ENCODE results near the gene ERMAP.
A peak's percentile ranks its signal among the peaks of the same experiment; 100 is the strongest.
"Not testable (repeated sequence)": the region's sequence is repeated elsewhere in the genome, so short reads cannot be mapped to it uniquely, and the experiment has no call there.

The ERMAP gene

GRCh38 chr1:42845866-42846256 lies 28.9 kb downstream of the ERMAP start:
- no peak for DNase-seq (ENCODE audit: low read depth)

- DNase-seq (ENCODE audit: low read depth): peak; percentile 98
Observed at GRCh38 chr1:42846257-42847110, 29.6 kb downstream of the ERMAP start, which contains the start of gene ZNF691. Gene ZNF691, plus strand, starts transcription at chr1:42846613. Its CDS starts 3,046 bp downstream, at chr1:42849659.

- no peak for DNase-seq (ENCODE audit: low read depth)
Observed at GRCh38 chr1:42847111-42847595, 30.2 kb downstream of the ERMAP start.

GRCh38 chr1:42847721-42848460 lies 31.0 kb downstream of the ERMAP start:
- no peak for DNase-seq (ENCODE audit: low read depth)

- DNase-seq (ENCODE audit: low read depth): peak; percentile 38
Observed at GRCh38 chr1:42848823-42849537, 32.1 kb downstream of the ERMAP start.

- DNase-seq (ENCODE audit: low read depth): no peak
Observed at GRCh38 chr1:42849944-42850343, 33.0 kb downstream of the ERMAP start.

GRCh38 chr1:42851420-42851819 lies 34.5 kb downstream of the ERMAP start:
- no peak for DNase-seq (ENCODE audit: low read depth)

- DNase-seq (ENCODE audit: low read depth): no peak
Observed at GRCh38 chr1:42851960-42852607, 35.2 kb downstream of the ERMAP start.

- peak; percentile 7 for DNase-seq (ENCODE audit: low read depth)
Observed at GRCh38 chr1:42852608-42852980, 35.7 kb downstream of the ERMAP start.

GRCh38 chr1:42853116-42853884 lies 36.4 kb downstream of the ERMAP start:
- DNase-seq (ENCODE audit: low read depth): no peak

GRCh38 chr1:42856554-42856953 lies 39.6 kb downstream of the ERMAP start:
- DNase-seq (ENCODE audit: low read depth): not testable (repeated sequence)

GRCh38 chr1:42859366-42859765 lies 42.4 kb downstream of the ERMAP start:
- not testable (repeated sequence) for DNase-seq (ENCODE audit: low read depth)

GRCh38 chr1:42860339-42861013 lies 43.6 kb downstream of the ERMAP start:
- DNase-seq (ENCODE audit: low read depth): no peak

GRCh38 chr1:42861014-42861399 lies 44.1 kb downstream of the ERMAP start:
- DNase-seq (ENCODE audit: low read depth): no peak

GRCh38 chr1:42866549-42866948 lies 49.6 kb downstream of the ERMAP start:
- DNase-seq (ENCODE audit: low read depth): no peak

GRCh38 chr1:42868466-42868865 lies 51.5 kb downstream of the ERMAP start:
- peak; percentile 71 for DNase-seq (ENCODE audit: low read depth)

- not testable (repeated sequence) for DNase-seq (ENCODE audit: low read depth)
Observed at GRCh38 chr1:42869254-42869653, 52.3 kb downstream of the ERMAP start.

GRCh38 chr1:42869751-42870150 lies 52.8 kb downstream of the ERMAP start:
- not testable (repeated sequence) for DNase-seq (ENCODE audit: low read depth)

GRCh38 chr1:42873108-42873507 lies 56.2 kb downstream of the ERMAP start:
- DNase-seq (ENCODE audit: low read depth): not testable (repeated sequence)

- no peak for DNase-seq (ENCODE audit: low read depth)
Observed at GRCh38 chr1:42873670-42874069, 56.7 kb downstream of the ERMAP start.
